ENCODE results near the gene AP2M1.

- no peak for TF ChIP-seq POLR2A (IDR thresholded peaks at IDR 0.05)
- no peak for TF ChIP-seq CTCF (IDR thresholded peaks at IDR 0.05)
Observed at GRCh38 chr3:184132945-184133344, 41.7 kb upstream of the AP2M1 start.

All from body of pancreas (tissue), 4 donors.